Measurements from ENCODE around the gene SYT3.

GRCh38 chr19:50633359-50633758, 6.3 kb downstream of the SYT3 start:
- TF ChIP-seq CTCF (IDR thresholded peaks at IDR 0.05) (no peak), EP300 (IDR thresholded peaks at IDR 0.05) (no peak), POLR2AphosphoS5 (IDR thresholded peaks at IDR 0.05) (no peak), POLR2A (IDR thresholded peaks at IDR 0.05) (no peak)

All from sigmoid colon (tissue), 4 donors.